Left lobe of liver (tissue), 2 donors: Measurements from ENCODE around the gene ATP7B. TPM values are rescaled to one million over a fixed set of nuclear protein-coding genes. Genes with fewer than 3 reads are reported as not detected.

Experiments
- ATAC-seq: fragments of 200-7000 bp; cut with Tn5 transposase; one replicate; pipeline ENCODE4 v1.9.1; 2020; ENCODE audit warnings: mild to moderate bottlenecking, moderate library complexity
- DNase-seq: peaks from one replicate; pipeline ENCODE4 v3.0.0-alpha.2; 2020; ENCODE audit warnings: low spot score
- total RNA-seq: library from RNA; stranded (reverse); gene quantifications from one replicate; pipeline ENCODE4 v1.2.1, GENCODE V29; 2021
- donor health status: DM: no; HTN: no; CAD: no; lungs with moderate emphysema.
- donor health status: DM: no; HTN: yes; CAD: no.

ATP7B gene
- total RNA-seq, 1 donor from 2014 or later: 32.2 TPM

GRCh38 chr13:51902776-51903175 is 108.5 kb downstream of the ATP7B start:
- no peak for DNase-seq
- ATAC-seq: no peak

GRCh38 chr13:51900471-51900870 is 110.8 kb downstream of the ATP7B start:
- DNase-seq (no peak), ATAC-seq (no peak)

GRCh38 chr13:51895906-51896888 is 115.1 kb downstream of the ATP7B start:
- no peak for DNase-seq
- ATAC-seq: peak; percentile 96

GRCh38 chr13:51894239-51894638 is 117.0 kb downstream of the ATP7B start:
- ATAC-seq: no peak

GRCh38 chr13:51892657-51893056 is 118.6 kb downstream of the ATP7B start:
- DNase-seq (no peak), ATAC-seq (no peak)

More at GRCh38 chr13:51894239-51894638, 117.0 kb downstream of the ATP7B start:
- DNase-seq: no peak

- DNase-seq: no peak
- ATAC-seq: no peak
Measured at GRCh38 chr13:51887468-51887867, 123.8 kb downstream of the ATP7B start.

- DNase-seq (no peak), ATAC-seq (no peak)
Measured at GRCh38 chr13:51885651-51886050, 125.6 kb downstream of the ATP7B start.

- DNase-seq (no peak), ATAC-seq (no peak)
Measured at GRCh38 chr13:51883226-51883600, 128.0 kb downstream of the ATP7B start.

Other genes starting within 250 kb of the ATP7B start
- gene DHRS12, start 207.3 kb downstream of the ATP7B start, total RNA-seq: 14.8 TPM
- 0.48 TPM for gene TMEM272, start 166.3 kb downstream of the ATP7B start, total RNA-seq
- not detected for gene CCDC70, start 149.5 kb downstream of the ATP7B start, total RNA-seq
- gene ALG11, start 948 bp upstream of the ATP7B start, total RNA-seq: 25.4 TPM
- 7.9 TPM for gene UTP14C, start 13.2 kb upstream of the ATP7B start, total RNA-seq
- gene NEK5, start 117.6 kb upstream of the ATP7B start, total RNA-seq: 0.05 TPM
- 3.8 TPM for gene NEK3, start 148.1 kb upstream of the ATP7B start, total RNA-seq